NCI-H2196 (cell line): Measurements from ENCODE around the gene NAALADL2.

Source experiments
- DNase-seq: peaks from one replicate; lab custom pipeline; 2025; ENCODE audit not compliant: unreplicated experiment; lab: John Stamatoyannopoulos, UW

The NAALADL2 gene

GRCh38 chr3:174884776-174885568 is 25.8 kb downstream of the NAALADL2 start:
- DNase-seq: no peak

- no peak for DNase-seq
Observed at GRCh38 chr3:174891524-174892203, 32.5 kb downstream of the NAALADL2 start.

DNA sequence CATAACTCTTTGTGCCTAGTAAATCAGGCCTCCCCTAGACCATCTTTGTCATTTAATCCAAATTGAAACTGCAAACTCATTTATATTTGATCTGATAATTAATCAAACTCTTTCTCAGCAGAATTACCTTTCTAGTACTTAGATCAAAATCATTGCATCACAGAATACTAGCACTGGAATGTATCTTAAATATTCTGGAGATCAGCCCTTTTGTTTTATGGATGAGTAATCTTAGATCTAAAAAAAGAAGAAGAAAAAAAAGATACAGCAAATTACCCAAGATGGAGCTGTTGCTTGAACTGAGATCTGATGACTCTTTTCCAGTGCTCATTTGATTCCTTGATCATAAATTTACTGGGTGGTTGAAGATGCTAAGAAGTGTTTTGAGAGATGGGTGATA is 47.9 kb downstream of the NAALADL2 start:
- no peak for DNase-seq

GRCh38 chr3:174907628-174908407 is 48.7 kb downstream of the NAALADL2 start:
- no peak for DNase-seq

DNA sequence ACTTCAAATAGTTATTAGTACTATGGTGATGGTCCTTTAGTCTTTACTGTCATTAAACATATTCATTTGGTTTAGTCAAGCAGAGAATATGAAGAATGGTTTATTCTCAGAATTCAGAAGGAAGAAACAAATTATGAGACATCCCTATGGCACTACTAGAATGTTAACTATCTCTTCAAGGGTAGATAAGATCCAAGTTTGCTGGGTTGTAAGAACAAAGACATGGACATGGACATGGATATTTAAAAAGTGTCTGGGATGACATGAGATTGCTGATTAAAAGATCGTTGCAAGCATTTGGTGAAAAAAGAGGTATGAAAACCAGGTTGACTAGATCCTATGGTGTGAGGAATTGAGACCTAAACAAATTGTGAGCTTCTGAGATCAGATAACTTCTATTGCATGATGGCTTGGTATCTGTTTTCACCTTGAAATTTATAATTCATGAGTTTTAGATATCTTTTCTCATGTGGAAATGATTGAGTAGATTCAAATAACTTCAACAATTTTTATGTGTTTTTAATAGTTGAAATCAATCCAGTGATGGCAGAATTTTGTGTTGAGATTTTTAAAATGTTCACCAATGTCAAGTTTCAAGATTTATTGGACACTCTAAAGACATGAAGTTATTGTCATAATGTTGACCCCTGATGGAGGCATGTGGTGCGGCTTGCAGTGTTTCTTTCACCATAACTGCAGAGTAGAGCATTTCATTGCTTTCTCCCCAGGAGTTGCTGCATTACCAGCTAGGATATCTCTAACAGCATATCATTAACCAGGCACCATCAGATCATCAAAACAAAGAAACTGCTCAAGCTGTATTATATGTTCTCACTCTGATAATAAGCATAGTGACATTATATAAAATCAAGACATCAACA is 72.6 kb downstream of the NAALADL2 start:
- no peak for DNase-seq

GRCh38 chr3:174936590-174936989 is 77.5 kb downstream of the NAALADL2 start:
- DNase-seq: no peak

GRCh38 chr3:174937478-174937877 is 78.3 kb downstream of the NAALADL2 start:
- DNase-seq: no peak

DNA sequence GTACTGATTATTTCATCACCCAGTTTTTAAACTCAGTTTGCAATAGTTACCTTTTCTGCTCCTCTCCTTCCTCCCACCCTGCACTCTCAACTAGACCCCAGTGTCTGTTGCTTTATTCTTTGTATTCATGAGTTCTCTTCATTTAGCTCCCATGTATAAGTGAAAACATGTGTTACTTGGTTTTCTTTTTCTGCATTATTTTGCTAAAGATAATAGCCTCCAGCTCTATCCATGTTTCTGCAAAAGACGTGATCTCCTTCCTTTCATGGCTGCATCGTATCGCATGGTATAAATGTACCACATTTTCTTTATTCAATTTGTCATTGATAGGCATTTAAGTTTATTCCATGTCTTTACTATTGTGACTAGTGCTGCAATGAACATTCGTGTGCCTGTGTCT is 79.0 kb downstream of the NAALADL2 start:
- no peak for DNase-seq

DNA sequence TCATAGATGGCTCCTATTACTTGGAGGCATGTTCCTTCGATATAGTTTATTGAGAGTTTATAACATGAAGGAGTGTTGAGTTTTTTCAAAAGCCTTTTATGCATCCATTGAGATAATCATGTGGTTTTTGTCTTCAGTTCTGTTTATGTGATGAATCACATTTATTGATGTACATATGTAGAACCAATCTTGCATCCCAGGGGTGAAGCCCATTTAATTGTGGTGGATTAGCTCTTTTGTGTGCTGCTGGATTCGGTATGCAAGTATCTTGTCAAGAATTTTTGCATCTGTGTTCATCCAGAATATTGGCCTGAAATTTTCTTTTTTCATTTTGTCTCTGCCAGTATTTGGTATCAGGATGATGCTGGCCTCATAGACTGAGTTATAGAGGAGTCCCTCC is 81.0 kb downstream of the NAALADL2 start:
- no peak for DNase-seq

DNA sequence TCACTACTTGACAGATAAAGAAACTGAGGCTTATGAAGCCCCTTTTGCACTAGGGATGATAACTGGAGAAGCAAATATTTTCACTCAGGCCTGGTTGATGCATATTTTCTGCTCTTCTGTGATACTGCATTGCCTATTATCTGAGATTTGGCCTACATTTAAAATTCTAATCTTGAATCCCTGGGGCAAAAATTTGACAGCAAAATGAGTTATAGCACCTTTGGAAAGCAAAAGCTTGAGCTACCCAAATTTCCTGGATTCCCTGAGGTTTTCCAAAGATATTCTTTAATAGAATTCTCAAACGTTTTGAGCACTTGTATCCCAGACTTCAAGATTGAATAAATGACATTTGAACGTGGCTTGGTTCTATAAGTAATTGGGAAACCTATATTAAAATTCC is 86.1 kb downstream of the NAALADL2 start:
- no peak for DNase-seq

DNA sequence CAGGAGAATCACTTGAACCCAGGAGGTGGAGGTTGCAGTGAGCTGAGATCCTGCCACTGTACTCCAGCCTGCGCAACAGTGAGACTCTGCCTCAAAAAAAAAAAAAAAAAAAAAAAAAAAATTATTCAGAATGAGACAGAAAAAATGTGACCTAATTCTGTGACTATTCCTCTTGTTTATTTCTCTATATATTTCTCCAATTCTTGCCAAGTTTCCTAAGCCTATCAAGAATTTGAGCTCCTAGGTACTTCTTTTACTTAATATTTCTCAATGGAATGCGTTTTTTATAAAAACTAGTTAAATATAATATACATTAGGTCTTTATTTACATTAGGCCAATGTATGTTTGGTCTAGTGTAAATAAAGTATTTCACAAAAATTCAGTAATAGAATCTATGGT is 86.8 kb downstream of the NAALADL2 start:
- DNase-seq: no peak

DNA sequence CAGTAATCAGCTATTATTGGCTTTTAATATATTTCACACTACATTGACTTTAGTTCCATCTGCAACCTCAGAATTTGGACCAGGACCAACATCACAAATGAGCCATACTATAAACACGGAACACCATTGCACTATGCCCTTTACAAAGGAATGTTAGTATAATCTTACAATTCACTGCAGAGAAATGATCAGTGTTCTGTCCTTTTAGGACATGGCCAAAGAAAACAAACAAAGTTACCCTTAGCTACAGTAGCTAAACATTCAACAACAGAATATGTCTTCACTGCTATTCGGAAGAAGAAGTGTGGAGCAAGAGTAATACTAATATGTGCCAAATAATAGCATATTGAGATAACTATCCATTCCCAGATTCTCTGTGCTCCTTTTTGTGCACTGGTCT is 90.4 kb downstream of the NAALADL2 start:
- no peak for DNase-seq

- no peak for DNase-seq
Observed at GRCh38 chr3:174951034-174951433, 91.9 kb downstream of the NAALADL2 start.

DNA sequence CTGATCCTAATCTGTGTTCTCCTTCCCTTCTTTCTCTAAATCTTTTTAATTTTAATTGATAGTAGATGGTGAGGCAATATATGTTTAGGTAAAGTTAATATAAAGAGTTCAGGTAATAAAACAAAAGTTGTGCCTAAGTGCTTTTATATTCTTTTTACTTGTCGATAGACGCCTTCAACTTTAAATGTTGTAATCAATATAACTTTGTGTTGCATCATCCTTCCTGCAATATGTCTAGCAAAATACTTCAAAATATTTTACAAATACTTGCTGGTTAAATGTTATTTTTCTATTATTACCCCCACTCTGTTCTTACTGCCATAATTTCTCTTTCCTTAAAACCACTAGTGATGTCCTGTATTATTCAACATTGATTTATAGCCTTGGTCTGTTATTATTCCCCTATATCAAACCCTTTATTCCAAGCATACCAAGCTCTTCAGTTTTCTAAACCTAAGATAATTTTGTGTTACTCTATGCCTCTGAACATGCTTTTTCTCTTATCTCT is 92.4 kb downstream of the NAALADL2 start:
- no peak for DNase-seq

DNA sequence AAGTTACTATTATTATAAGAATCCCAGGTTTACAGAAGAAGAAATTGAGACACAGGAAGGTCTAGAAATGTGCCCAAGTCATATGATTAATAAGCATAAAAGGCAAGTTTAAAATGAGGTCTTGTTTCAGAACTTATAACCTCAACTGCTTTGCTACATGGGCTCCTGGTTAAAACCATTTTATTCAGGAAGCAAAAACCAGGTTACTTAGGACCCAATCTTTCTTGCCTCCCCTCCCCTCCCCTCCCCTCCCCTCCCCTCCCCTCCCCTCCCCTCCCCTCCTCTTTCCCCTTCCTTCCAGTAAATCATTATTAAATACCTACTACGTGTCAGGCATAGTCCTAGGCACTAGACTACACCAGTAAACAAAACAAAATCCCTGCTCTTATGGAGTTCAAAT is 93.9 kb downstream of the NAALADL2 start:
- DNase-seq: no peak

DNA sequence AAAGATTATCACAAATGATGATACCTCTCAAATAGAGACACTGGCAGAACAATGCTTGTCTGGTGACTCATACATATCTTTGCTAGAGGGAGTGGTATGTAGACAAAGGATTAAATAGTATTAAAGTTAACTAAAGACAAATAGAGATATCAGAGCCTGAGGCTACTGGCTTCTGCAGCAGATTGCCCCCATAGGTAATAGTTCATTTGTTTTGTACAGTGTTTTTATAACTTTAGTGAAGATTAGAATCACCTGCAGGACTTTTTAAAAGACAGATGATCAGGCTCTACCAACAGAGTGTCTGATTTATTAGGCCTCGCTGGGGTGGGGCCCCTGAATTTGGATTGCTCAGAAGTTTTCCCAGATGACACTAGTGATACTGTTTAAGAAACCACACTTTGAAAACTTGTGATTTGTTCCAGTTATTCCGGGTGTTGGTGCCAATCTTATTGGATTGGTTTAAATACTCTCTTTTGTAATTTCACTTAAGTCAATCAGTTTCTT is 96.4 kb downstream of the NAALADL2 start:
- no peak for DNase-seq

GRCh38 chr3:174957081-174957480 is 97.9 kb downstream of the NAALADL2 start:
- DNase-seq: no peak

GRCh38 chr3:174957551-174958001 is 98.4 kb downstream of the NAALADL2 start:
- no peak for DNase-seq

DNA sequence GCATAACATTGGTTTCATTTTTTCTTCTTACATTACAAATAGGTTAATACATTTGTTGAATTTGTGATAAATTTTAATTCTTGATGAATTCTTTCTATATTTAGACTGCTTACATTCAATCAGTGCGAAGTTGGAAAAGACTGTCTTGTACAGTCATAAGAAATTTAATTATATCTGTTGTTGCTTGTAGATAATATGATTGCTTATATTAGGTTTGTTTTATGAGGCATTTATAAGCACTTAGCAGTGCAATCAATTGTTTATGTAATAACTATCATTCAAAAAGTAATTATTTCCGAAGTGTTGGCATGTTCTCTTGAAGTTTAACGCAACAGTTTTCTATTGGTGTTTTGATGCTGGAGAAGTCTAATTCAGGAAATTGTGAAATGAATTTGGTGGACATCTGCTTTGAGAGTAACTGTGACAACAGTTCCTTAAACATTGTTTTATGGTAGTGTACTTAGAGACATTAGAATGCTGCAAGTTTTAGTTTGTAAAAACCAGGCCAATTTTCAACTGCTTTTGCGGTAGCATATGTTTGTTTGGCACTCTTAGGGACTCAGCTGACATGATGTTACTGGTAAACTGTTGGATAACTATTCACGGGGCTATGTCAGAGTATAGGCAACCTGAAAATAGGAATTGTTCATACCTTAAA is 99.7 kb downstream of the NAALADL2 start:
- no peak for DNase-seq

DNA sequence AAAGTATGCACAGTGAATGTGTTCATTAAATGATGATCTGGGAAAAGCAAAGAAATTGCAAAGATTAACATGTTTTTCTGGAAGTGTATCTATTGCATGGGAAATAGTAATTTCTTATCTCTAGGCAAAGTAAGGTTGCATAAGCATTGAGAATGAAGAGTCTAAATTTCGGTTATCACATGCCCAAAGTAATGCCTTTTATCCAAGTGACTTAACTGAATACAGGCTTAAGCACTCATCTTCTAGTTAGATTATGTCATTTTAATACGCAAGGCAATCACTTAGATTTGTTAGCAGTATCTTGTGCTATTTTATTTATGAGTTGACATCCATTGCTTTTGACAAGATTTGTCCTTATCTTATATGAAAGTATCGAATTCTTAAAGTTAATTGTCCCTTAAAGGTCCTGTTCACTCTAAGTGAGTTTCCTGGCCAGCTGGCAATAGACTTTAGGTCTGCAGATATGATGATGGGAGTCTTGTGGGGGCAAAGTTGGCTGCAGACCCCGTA is 100.5 kb downstream of the NAALADL2 start:
- no peak for DNase-seq
